ENCODE data around the gene FXYD6. TPM values are rescaled to one million over a fixed set of nuclear protein-coding genes. Genes with fewer than 3 reads are reported as not detected.

FXYD6 gene
- total RNA-seq, 1 experiment from 2014 or later: 0.54 TPM

- Histone ChIP-seq H3K4me1 (ENCODE audit: control insufficient read depth, insufficient read depth, low read length) (no peaks in the 10 kb centered on the region), H3K36me3 (ENCODE audit: control insufficient read depth, insufficient read depth, low read length) (no peaks in the 10 kb centered on the region), H3K27ac (ENCODE audit: low read length) (no peak overlapping the region), H3K9me3 (ENCODE audit: control insufficient read depth, insufficient read depth, low read depth, low read length) (no peaks in the 10 kb centered on the region), H3K4me3 (ENCODE audit: low read depth in 2 of 2, low read length in 2 of 2) (no peak overlapping the region), H3K27me3 (ENCODE audit: control insufficient read depth, insufficient read depth, low read length) (peaks cover 14% of the 10 kb centered on the region)
- DNase-seq (ENCODE audit: low read depth, low spot score): no peak
- in situ Hi-C loops (cut with HindIII; ENCODE audit: low pct_unique_long_range_greater_than_20kb, low sequenced_read_pairs): no loop called here
- no peak for TF ChIP-seq REST (IDR thresholded peaks at IDR 0.05; ENCODE audit: insufficient read depth in 1 of 2, low read depth in 2 of 2, low read length in 1 of 2)
- no peak for ATAC-seq
- no TSS peak for BruUV-seq (replicated peaks)
- POLR2A ChIA-PET: no interaction called here
- intact Hi-C loops (cut with micrococcal nuclease; ENCODE audit: unreplicated experiment): no loop called here
- CTCF ChIA-PET: interaction anchor here (0.6 to 1.0 kb wide), 2 partner anchors 9 to 103 kb away, joined by 4 read pairs; no protein-coding TSS in a partner anchor
Measured at GRCh38 chr11:117910941-117911655, 34.6 kb upstream of the FXYD6 start.

- Histone ChIP-seq H3K9me3 (ENCODE audit: control insufficient read depth, insufficient read depth, low read depth, low read length) (no peaks in the 10 kb centered on the region), H3K36me3 (ENCODE audit: control insufficient read depth, insufficient read depth, low read length) (no peaks in the 10 kb centered on the region), H3K4me1 (ENCODE audit: control insufficient read depth, insufficient read depth, low read length) (no peaks in the 10 kb centered on the region), H3K27me3 (ENCODE audit: control insufficient read depth, insufficient read depth, low read length) (peaks cover 15% of the 10 kb centered on the region), H3K4me3 (ENCODE audit: low read depth in 2 of 2, low read length in 2 of 2) (no peak overlapping the region), H3K27ac (ENCODE audit: low read length) (no peak overlapping the region)
- in situ Hi-C loops (cut with HindIII; ENCODE audit: low pct_unique_long_range_greater_than_20kb, low sequenced_read_pairs): no loop called here
- ATAC-seq: no peak
- CTCF ChIA-PET: interaction anchor here (0.6 to 1.0 kb wide), 2 partner anchors 9 to 103 kb away, joined by 4 read pairs; no protein-coding TSS in a partner anchor
- intact Hi-C loops (cut with micrococcal nuclease; ENCODE audit: unreplicated experiment): no loop called here
- TF ChIP-seq TCF7L2 (IDR thresholded peaks at IDR 0.05; ENCODE audit: low read depth, low read length) (no peak), CTCF (IDR thresholded peaks at IDR 0.05) (no peak; the same call in 1 of the 2 replicates), SIN3A (IDR thresholded peaks at IDR 0.05; ENCODE audit: borderline replicate concordance, insufficient read depth, low read depth, low read length) (no peak), POLR2AphosphoS5 (IDR thresholded peaks at IDR 0.05; ENCODE audit: low read depth, low read length) (no peak), REST (IDR thresholded peaks at IDR 0.05; ENCODE audit: insufficient read depth in 1 of 2, low read depth in 2 of 2, low read length in 1 of 2) (no peak)
- POLR2A ChIA-PET: interaction anchor here (1.0 kb wide), 1 partner anchor 96 kb away, joined by 4 read pairs; no protein-coding TSS in a partner anchor
- BruUV-seq (replicated peaks): no TSS peak
- no peak for DNase-seq (ENCODE audit: low read depth, low spot score)
Measured at GRCh38 chr11:117910525-117910924, 34.1 kb upstream of the FXYD6 start.

Measured in Panc1 (cell line).